Heart left ventricle (tissue), 16 donors: ENCODE results near the gene SORBS1. TPM values are rescaled to one million over a fixed set of nuclear protein-coding genes. Genes with fewer than 3 reads are reported as not detected.
A peak's percentile ranks its signal among the peaks of the same experiment; 100 is the strongest.

Experiments used
- ATAC-seq, 4 donors: fragments of 200-7000 bp; cut with Tn5 transposase; one replicate each; pipeline ENCODE4 v1.9.1; 2020 to 2022; ENCODE audit warnings: moderate library complexity in 4 of 4, mild to moderate bottlenecking in 3 of 4, moderate number of reproducible peaks in 1 of 4
- DNase-seq, 5 donors: peaks; one replicate each; pipeline ENCODE4 v3.0.0-alpha.2; 2020
- H3K27ac ChIP-seq, 12 donors: fragments of 200-600 bp; sonication (generic) in 4 of 12; one replicate each; pipeline versions ENCODE4 v1.5.0 to v1.8.0; 2016 to 2022; ENCODE audit warnings: mild to moderate bottlenecking in 2 of 12
- H3K27me3 ChIP-seq, 9 donors: fragments of 200-600 bp; sonication (generic) in 2 of 9; one replicate each; pipeline versions ENCODE4 v1.5.1 to v1.8.0; 2016 to 2022; ENCODE audit warnings: mild to moderate bottlenecking in 3 of 9
- H3K36me3 ChIP-seq, 9 donors: fragments of 200-600 bp; sonication (generic) in 2 of 9; one replicate each; pipeline versions ENCODE4 v1.5.0 to v1.8.0; 2018 to 2022; ENCODE audit warnings: mild to moderate bottlenecking in 2 of 9
- H3K4me1 ChIP-seq, 12 donors: fragments of 200-600 bp; sonication (generic) in 4 of 12; one replicate each; pipeline versions ENCODE4 v1.5.0 to v1.8.0; 2016 to 2022; ENCODE audit warnings: mild to moderate bottlenecking in 3 of 12
- H3K4me3 ChIP-seq, 12 donors: fragments of 200-600 bp; sonication (generic) in 4 of 12; one replicate each; pipeline versions ENCODE4 v1.5.0 to v1.8.0; 2017 to 2022; ENCODE audit warnings: mild to moderate bottlenecking in 9 of 12, moderate library complexity in 4 of 12
- H3K9me3 ChIP-seq, 12 donors: fragments of 200-600 bp; sonication (generic) in 4 of 12; one replicate each; pipeline versions ENCODE4 v1.5.0 to v1.8.0; 2016 to 2022; ENCODE audit warnings: mild to moderate bottlenecking in 1 of 12
- CTCF ChIP-seq, 12 donors: fragments of 200-600 bp; sonication (generic) in 4 of 12; IDR thresholded peaks; one replicate each; pipeline versions ENCODE4 v1.5.0 to v1.8.0; 2018 to 2022; ENCODE audit warnings: antibody characterized with exemption in 12 of 12, mild to moderate bottlenecking in 5 of 12
- POLR2A ChIP-seq, 2 donors: fragments of 450-650 bp; IDR thresholded peaks; one replicate each; pipeline ENCODE4 v1.6.1; 2017; ENCODE audit warnings: antibody characterized with exemption in 2 of 2, mild to moderate bottlenecking in 2 of 2, moderate library complexity in 2 of 2
- WGBS, 4 donors: extraction: QIAGEN DNeasy Blood & Tissue Kit in 2 of 4; methylation state at CpG; one replicate each; pipeline versions ENCODE4 v1.1.5 to v1.1.7; 2013 to 2018; 5-methylcytosine and 5-hydroxymethylcytosine counted together
- intact Hi-C, 10 donors: fragments of 100-400 bp; cut with DNase I; formaldehyde crosslinking; loops; one replicate each; pipeline versions ENCODE4 v1.11.1 to v1.14.2; 2022
- polyA plus RNA-seq, 2 donors: library from polyadenylated mRNA; stranded (reverse); fragments of 200-250 nt; gene quantifications; one replicate each; pipeline ENCODE4 v1.2.3, GENCODE V29; 2013
- total RNA-seq, 9 donors: library from RNA; depleted of rRNA in 2 of 9; stranded (reverse); fragments of >200 nt in 2 of 9; fragmentation: NEBNext Ultra II Directional in 3 of 9; extraction: Animal tissue kit (Norgen Biotek cat#: 25700) in 3 of 9; gene quantifications; one replicate each; pipeline versions ENCODE4 v1.1.0 to v1.2.4, GENCODE V29; 2016 to 2023
- donor health status: ischemic (EF 13 %, LVEDD 7.1; RV severe dilation, severe dysfunction).
- donor health status: healthy with polysubstance abuse.
- donor health status: DM: no; HTN: yes; CAD: no.
- donor health status: DM: no; HTN: no; CAD: no.
- donor health status: ischemic (EF 25% LVEDD 6.9; RV normal size, moderate dysfunction).
- donor health status: ischemic (EF 25% LVEDD 5.7; RV mildly dilated, moderate dysfunction).
- donor health status: healthy.
- donor health status: DM: yes; HTN: yes; CAD: no.
- donor health status: ischemic (EF 35%, LVEDD 5.7; RV mildly dilated, moderate dysfunction).
- donor health status: nonischemic (EF 11% LVEDD 7.7; RV severe dilation, severe dysfunction).
- donor health status: DM: yes; HTN: yes; CAD: no.
- donor health status: PGD.
- donor health status: ischemic (EF 29% LVEDD 5.4; RV normal size, mild dysfunction).
- donor health status: nonischemic (EF 23%, LVEDD 6.1; RV moderate dilation, normal function).

The SORBS1 gene
- total and polyA plus RNA-seq, 11 donors: 355 to 1,440 (median 886) TPM

GRCh38 chr10:95377950-95378349 is 183.2 kb downstream of the SORBS1 start:
- ATAC-seq (peak; percentile 64 to 87 (median 72)), DNase-seq (peak in 1 of 5 donors; percentile 23)
- Histone ChIP-seq H3K36me3 (peaks cover 0 to 84% (median 62%) of the 10 kb centered on the region in 9 donors), H3K27me3 (no peaks in the 10 kb centered on the region), H3K4me1 (peaks cover 0 to 74% (median 36%) of the 10 kb centered on the region in 12 donors), H3K4me3 (no peak overlapping the region), H3K9me3 (no peaks in the 10 kb centered on the region), H3K27ac (peak overlapping the region; percentile 5 to 77 (median 72))
- 13 to 27% (median 21%) methylated on average over 2 of the region's 2 CpGs for WGBS, 4 donors
- intact Hi-C loops: loop anchor here in 8 of 10 donors (5.0 kb wide), 4 partner anchors 34 to 54 kb away; no protein-coding TSS in a partner anchor
- no peak for TF ChIP-seq CTCF (IDR thresholded peaks at IDR 0.05)
- no peak for TF ChIP-seq POLR2A (IDR thresholded peaks at IDR 0.05)

GRCh38 chr10:95375418-95375817 is 185.8 kb downstream of the SORBS1 start:
- no peaks in the 10 kb centered on the region for H3K9me3 ChIP-seq
- WGBS, 4 donors: 53 to 72% (median 64%) methylated on average over 1 of the region's 1 CpG
- no peaks in the 10 kb centered on the region for H3K27me3 ChIP-seq
- no peak overlapping the region for H3K4me3 ChIP-seq
- H3K36me3 ChIP-seq: peaks cover 0 to 84% (median 62%) of the 10 kb centered on the region in 9 donors
- TF ChIP-seq POLR2A (IDR thresholded peaks at IDR 0.05): no peak
- TF ChIP-seq CTCF (IDR thresholded peaks at IDR 0.05): no peak
- H3K4me1 ChIP-seq: peaks cover 0 to 66% (median 36%) of the 10 kb centered on the region in 12 donors
- intact Hi-C loops: loop anchor here in 9 of 10 donors (2.0 to 5.0 kb wide), 6 partner anchors 37 to 227 kb away; no protein-coding TSS in a partner anchor
- ATAC-seq (no peak), DNase-seq (no peak)
- peak overlapping the region in 8 of 12 donors; percentile 1 to 77 (median 24) for H3K27ac ChIP-seq

- H3K4me3 ChIP-seq: no peak overlapping the region
- peaks cover 0 to 61% (median 36%) of the 10 kb centered on the region in 12 donors for H3K4me1 ChIP-seq
- H3K27me3 ChIP-seq: no peaks in the 10 kb centered on the region
- DNase-seq: peak; percentile 71 to 85 (median 83)
- no peaks in the 10 kb centered on the region for H3K9me3 ChIP-seq
- peak overlapping the region in 7 of 12 donors; percentile 0 to 77 (median 21) for H3K27ac ChIP-seq
- peak; percentile 86 to 98 (median 94) for TF ChIP-seq CTCF (IDR thresholded peaks at IDR 0.05)
- no peak for TF ChIP-seq POLR2A (IDR thresholded peaks at IDR 0.05)
- peak; percentile 70 to 89 (median 86) for ATAC-seq
- intact Hi-C loops: loop anchor here (1.0 to 5.0 kb wide), 7 partner anchors 38 to 228 kb away; no protein-coding TSS in a partner anchor
- peaks cover 0 to 83% (median 60%) of the 10 kb centered on the region in 9 donors for H3K36me3 ChIP-seq
- WGBS, 4 donors: 9 to 15% (median 12%) methylated on average over 5 of the region's 5 CpGs
Measured at GRCh38 chr10:95374597-95375209, 186.5 kb downstream of the SORBS1 start.

- ATAC-seq: no peak
- DNase-seq: no peak
- Histone ChIP-seq H3K36me3 (peaks cover 0 to 82% (median 62%) of the 10 kb centered on the region in 9 donors), H3K27me3 (no peaks in the 10 kb centered on the region), H3K9me3 (no peaks in the 10 kb centered on the region), H3K4me3 (no peak overlapping the region), H3K27ac (no peak overlapping the region), H3K4me1 (peaks cover 0 to 53% (median 33%) of the 10 kb centered on the region in 12 donors)
- intact Hi-C loops: loop anchor here in 9 of 10 donors (1.0 to 5.0 kb wide), 5 partner anchors 54 to 229 kb away; no protein-coding TSS in a partner anchor
- TF ChIP-seq CTCF (IDR thresholded peaks at IDR 0.05) (no peak), POLR2A (IDR thresholded peaks at IDR 0.05) (no peak)
Measured at GRCh38 chr10:95373660-95374059, 187.5 kb downstream of the SORBS1 start.
